LNCAP (cell line): ENCODE results near the gene RAB1B.

Experiments
- CTCF ChIP-seq: fragments of 450-650 bp; IDR thresholded peaks from 2 replicates; pipeline ENCODE4 v1.5.1; 2017; ENCODE audit warnings: mild to moderate bottlenecking

Gene RAB1B

GRCh38 chr11:66232769-66233168, 35.7 kb upstream of the RAB1B start:
- TF ChIP-seq CTCF, result no peak

- no peak for TF ChIP-seq CTCF
These were observed 35.1 kb upstream of the RAB1B start for GRCh38 chr11:66233301-66233700.

GRCh38 chr11:66235141-66235540, 33.3 kb upstream of the RAB1B start:
- TF ChIP-seq CTCF, result no peak

- TF ChIP-seq CTCF, result no peak
These were observed 30.6 kb upstream of the RAB1B start for GRCh38 chr11:66237867-66238266.

- TF ChIP-seq CTCF, result no peak
These were observed 29.5 kb upstream of the RAB1B start for GRCh38 chr11:66238786-66239413.

GRCh38 chr11:66239511-66239910, 28.9 kb upstream of the RAB1B start:
- TF ChIP-seq CTCF, result no peak

- no peak for TF ChIP-seq CTCF
These were observed 28.2 kb upstream of the RAB1B start for GRCh38 chr11:66239998-66240780.
